NCI-H128 (cell line): ENCODE data around the gene TXLNA.
"Not testable (repeated sequence)": the region's sequence is repeated elsewhere in the genome, so short reads cannot be mapped to it uniquely, and the experiment has no call there.

ENCODE experiments used
- DNase-seq: peaks from one replicate; lab custom pipeline; 2025; ENCODE audit not compliant: unreplicated experiment; lab: John Stamatoyannopoulos, UW

Gene TXLNA

DNA sequence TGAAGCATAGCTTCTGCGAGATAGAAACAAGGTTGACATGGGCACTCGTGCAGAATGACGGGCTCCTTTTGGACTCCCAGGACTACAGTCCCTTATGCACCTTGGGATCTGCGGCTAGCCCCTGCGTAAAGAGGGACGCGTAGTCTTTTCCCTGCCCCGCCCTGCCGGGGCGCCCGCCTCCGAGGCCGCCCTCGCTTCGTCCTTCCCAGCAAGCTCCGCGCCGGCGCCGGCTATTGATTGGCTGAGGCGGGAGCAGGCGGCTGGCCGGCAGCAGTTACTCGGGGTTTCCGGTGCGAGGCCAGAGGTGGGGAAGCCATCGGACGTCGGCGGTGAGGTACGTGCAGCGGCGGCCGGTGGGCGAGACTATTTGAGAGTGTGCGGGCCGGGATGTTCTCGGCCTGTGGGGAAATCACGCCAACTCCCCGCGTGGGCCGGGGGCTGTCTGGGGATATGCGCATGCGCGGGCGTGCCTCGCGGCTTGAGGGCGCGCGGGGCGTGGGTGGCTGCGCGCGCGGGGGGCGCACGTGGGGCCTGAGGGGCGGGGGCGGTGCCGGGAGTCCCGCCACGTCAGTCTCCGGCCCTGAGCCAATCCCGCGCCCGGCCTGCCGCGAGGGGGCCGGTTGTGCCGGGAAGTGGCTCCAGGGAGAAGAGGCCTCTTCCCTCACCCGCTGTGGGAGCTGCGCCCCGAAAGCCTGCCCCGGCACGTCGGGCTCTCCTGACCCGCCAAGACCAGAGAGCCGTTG is at the start of gene TXLNA:
Gene TXLNA, plus strand, starts transcription at position 233 of the 743 bp plus-strand sequence. CDS start 671 bp downstream, outside the sequence.
- peak; percentile 91 for DNase-seq

DNA sequence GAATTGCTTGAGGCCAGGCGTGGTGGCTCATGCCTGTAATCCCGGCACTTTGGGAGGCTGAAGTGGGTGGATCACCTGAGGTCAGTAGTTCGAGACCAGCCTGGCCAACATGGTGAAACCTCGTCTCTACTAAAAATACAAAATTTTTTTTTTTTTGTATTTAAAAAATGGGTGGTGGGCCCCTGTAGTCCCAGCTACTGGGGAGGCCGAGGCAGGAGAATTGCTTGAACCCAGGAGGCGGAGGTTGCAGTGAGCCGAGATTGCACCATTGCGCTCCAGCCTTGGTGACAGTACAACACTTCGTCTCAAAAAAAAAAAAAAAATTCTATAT is 45.6 kb upstream of the TXLNA start:
- DNase-seq, result not testable (repeated sequence)

DNA sequence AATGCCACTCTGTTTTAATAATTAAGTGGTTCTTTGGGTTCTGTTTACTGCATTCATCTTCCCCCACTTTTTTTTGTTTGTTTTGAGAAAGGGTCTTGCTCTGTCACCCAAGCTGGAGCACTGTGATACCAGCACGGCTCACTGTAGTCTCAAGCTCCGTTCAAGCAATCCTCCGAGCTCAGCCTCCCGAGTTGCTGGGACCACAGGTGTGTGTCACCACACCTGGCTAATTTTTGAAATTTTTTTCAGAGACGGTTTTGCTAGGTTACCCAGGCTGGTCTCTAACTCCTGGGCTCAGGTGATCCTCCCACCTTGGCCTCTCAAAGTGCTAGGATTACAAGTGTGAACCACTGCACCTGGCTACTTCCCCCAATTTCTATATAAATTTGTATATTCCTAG is 42.4 kb upstream of the TXLNA start:
- DNase-seq, result no peak

DNA sequence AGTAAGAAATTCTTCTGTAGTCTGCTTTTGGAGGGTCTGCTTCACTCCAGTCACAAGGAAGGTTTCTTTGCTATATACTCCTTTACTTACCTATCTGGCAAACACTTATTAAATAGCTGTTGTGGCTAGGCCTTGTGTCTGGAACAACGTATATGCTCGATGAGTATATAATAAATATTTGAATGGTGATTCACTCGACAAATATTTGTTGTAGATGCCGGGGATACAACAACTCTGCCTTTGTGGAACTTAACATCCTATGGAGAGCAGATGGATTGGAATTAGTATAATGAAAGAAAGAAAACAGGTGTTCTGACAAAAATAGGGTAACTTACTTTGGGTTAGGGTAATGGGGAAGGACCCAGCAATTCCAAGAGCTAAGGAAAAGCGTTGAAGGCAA is 40.5 kb upstream of the TXLNA start:
- no peak for DNase-seq

DNA sequence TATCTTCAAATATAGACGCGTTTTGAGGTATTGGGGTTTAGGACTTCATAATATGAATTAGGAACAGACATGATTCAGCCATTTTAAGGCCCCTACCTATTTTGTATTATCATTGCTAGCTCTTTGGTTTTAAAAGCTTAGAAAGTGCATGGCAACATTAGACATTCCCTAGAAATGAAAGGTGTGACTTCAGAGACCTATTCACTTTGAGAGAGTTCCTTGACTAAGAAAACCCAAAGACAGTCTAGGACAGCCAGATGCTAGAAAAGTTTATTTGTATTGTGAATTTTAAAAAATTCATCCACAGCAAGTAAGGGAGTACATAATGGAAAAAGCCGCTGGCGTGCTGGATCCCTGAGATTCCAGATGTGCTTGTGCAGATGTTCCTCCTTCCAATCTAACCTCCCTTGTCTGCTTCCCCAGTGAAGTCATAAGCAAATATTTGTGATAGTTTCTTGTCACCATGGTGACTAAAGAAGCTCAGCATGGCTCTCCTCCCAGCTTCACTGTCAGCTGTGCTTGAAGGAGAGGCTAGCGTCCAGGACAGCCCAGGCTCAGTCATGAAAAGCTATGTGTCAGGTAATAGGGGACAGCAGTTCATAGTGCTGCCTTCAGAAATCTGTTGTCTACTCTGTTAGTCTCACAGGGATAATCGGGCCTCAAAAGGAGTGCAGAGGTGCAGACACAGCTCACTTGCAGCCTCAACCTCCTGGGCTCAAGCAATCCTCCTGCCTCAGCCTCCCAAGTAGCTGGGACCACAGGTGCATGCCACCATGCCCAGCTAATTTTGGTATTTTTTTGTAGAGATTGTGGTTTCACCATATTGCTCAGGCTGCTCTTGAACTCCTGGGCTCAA is 36.8 kb upstream of the TXLNA start:
- no peak for DNase-seq

DNA sequence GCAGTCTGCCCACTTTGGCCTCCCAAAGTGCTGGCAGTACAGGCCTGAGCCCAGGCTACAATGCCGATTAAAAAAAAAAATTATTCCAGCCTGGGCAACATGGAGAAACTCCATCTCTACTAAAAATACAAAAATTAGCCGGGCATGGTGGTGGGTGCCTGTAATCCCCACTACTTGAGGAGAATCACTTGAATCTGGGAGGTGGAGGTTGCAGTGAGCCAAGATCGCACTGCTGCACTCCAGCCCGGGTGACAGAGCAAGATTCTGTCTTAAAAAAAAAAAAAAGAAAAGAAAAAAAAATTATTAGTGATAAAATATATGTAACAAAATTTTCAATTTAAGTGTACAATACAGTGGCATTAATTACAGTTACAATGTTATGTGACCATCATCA is 36.2 kb upstream of the TXLNA start:
- DNase-seq, result not testable (repeated sequence)

DNA sequence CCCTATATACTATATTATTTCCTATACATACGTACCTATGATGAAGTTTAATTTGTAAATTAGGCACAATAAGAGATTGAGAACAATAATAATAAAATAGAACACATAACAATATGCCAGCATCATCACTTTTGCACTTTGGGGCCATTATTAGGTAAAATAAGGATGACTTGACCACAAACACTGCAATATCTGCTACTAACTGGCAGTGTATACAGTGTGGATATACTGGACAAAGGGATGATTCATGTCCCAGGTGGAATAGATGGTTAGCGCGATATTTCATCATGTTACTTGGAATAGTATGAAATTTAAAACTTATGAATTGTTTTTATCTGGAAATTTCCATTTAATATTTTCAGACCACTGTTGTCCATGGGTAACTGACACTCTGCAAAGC is 35.4 kb upstream of the TXLNA start:
- DNase-seq, result no peak

DNA sequence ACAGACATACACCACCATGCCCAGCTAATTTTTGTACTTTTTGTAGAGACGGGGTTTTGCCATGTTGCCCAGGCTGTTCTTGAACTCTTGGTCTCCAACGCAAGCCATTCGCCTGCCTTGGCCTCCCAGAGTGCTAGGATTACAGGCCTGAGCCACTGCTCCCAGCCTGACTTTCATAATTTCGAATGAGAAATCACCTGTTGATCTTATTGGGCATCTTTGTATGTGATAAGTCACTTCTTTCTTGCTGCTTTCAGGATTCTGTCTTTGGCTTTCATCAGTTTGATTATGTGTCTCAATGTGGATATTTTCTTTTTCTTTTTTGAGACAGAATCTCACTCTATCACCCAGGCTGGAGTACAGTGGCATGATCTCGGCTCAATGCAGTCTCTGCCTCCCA is 31.7 kb upstream of the TXLNA start:
- DNase-seq, result not testable (repeated sequence)

DNA sequence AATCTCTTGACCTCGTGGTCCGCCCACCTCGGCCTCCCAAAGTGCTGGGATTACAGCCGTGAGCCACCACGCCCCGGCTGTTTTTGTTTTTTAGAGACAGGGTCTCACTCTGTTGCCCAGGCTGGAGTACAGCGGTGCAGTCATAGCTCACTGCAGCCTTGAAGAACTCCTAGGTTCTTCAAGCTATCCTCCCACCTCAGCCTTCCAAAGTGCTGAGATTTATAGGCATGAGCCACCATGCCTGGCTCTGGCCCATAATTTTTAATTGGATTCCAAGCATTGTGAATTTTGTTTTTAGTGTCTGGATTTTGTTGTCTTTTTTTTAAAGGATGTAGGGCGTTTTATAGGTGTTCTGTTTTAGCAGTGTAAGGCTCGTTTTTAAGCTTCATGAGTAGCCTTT is 28.6 kb upstream of the TXLNA start:
- DNase-seq, result no peak

DNA sequence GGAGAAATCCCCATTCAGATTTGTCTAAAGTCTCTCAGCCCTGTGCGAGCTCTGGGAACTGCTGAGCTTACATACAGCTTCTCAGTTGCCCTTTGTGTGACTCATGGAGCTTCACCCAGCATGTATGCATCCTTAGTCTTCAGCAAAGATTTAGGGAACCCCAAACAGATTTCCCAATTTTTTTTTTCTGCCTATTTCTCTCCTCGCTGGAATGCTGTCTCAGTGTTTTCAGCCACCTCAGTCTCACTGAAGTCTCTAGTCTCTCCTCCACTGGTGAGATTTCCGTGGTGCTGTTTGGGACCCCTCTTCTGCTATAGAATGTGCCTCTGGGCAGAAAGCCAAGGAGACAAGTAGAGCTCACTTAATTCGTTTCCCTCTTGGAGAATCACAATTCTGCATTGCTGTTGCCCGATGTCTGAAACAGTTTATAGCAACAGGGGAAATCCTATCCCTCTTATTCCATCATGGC is 28.1 kb upstream of the TXLNA start:
- DNase-seq, result peak; percentile 42

DNA sequence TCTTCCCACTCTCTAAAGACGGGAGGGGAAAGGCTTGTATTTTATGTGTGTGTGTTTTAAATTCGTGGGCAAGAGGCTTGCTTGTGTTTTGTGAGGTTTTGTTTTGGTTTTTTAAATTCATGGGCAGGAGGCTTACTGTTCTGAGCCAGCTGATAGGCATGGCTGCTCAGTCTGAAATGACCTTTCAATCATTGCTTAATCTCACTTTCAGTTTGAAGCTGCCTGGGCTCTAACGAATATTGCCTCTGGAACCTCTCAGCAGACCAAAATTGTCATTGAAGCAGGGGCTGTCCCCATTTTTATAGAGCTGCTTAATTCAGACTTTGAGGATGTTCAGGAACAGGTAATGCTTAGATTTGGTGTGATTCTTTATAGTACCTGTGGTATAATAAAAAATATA is 20.3 kb upstream of the TXLNA start:
- no peak for DNase-seq

DNA sequence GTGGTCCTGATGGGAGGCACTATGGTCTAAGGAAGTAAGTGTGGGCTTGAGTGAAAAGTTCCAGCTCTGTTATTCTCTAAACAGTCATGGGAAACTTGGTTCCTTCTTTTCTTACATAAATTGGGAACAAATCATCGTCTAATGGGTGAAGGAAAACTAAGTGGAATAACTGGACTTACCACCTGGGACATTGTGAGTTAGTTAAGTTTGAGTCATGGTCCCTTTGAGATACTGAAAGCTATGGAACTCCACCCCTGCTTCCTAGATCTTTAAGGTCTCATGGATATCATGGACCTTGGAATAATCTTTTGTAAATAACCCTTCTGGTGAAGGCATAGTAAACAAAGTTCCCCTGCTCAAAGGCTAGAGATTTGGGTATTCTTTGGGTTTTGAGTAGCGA is 16.1 kb upstream of the TXLNA start:
- DNase-seq, result no peak

DNA sequence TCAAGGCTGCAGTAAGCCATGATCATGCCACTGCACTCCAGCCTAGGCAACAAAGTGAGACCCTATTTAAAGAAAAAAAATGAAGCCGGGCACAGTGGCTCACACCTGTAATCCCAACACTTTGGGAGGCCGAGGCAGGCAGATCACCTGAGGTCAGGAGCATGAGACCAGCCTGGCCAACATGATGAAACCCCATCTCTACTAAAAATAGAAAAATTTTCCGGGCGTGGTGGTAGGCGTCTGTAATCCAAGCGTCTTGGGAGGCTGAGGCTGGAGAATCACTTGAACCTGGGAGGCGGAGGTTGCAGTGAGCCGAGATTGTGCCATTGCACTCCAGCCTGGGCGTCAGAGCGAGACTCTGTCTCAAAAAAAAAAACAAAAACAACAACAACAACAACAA is 13.8 kb upstream of the TXLNA start:
- DNase-seq, result not testable (repeated sequence)

DNA sequence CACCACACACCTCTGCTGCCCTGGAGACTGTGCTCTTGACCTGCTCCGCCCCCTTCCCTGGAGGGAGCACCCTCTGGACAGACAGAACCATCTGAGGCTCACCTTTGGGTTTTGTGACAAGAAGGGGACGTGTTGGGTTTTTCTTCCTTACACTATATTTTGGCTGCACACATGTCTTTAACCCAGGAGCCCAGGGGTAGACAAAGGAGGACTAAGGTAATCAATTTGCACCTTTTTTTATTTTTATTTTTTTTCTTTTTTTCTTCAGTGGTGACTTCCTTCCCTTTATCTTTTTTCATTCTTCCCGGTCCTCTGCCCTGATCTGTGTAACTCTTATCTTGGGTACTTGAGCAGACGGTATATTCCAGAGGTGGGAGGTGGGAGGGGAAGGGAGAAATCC is 8.5 kb upstream of the TXLNA start:
- no peak for DNase-seq

DNA sequence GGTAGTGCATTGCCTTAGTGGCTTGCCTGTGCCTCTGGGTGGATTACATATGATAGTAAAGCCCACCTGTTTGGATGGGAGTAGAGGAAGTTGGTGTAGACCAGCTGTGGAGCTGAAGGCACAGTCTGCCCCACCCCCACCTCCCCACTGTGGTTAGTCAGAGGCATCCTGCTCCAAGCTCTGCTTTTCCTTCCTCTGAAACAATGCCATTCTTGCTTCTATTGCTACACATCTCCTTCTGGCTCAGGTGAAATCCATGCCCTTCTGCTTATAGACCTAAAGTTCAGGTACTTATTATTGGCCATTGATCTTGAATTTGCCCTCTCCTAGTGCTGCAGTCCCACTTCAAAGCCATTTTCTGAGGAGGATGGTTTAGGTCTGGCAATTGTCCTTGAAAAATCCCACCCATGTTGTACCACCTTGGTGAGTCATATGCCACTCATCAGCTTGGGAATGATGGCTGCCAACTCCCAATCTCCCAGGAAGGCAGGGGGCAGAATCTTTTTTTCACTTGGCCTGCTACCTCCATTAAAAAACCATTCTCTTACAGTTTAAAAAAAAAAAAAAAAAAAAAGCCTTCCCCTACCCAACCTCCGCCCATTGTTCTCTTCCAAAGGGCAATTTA is 6.7 kb upstream of the TXLNA start:
- no peak for DNase-seq

DNA sequence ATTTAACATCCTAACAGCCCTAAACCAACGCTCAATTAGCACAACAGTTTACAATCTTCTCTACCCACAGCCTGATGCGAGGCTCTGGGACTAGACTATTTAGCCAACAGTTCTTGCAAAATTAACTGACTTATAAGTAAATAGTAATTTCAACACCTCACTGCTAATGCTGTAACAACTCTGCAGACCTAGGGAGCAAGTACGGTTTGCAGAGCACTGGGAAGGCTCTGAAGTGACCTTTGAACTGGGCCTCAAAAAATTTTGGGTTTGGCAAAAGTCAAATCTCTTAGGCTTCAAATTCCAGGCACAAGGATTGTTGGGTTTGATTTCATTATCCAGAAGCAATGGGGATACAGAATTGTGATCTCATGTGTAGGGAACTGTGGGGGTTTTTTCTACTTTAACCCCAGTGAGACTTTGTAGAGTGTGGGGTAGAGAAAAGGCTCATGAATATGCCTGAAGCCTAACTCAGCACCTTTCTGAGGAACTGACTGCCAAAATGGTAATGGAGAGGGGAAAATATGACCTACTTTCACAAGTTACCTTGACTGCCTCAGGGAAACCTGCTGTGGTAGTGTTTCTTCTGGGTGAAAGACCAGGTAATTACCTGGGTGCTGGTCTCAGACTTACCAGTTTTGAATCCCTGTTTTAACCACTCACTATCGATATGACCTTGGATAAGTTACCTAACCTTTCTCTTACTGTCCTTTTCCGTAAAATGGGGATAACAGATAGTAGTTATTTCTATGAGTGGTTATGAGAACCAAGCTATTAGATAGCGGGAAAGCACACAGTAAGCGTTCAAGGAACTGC is 889 bp upstream of the TXLNA start:
- DNase-seq, result no peak

DNA sequence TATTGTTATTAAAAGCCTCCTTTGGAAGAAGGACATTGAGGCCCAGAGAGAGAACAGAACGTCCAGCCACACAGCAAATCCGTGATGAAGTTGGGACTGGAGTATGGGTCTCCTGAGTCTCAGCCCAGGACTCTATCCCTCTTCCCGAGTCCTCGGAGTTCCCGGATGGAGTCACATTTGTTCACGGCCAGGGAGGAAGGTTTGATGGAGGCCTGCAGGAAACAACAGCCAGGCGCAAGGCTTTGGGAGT is 357 bp upstream of the TXLNA start:
- DNase-seq, result no peak

DNA sequence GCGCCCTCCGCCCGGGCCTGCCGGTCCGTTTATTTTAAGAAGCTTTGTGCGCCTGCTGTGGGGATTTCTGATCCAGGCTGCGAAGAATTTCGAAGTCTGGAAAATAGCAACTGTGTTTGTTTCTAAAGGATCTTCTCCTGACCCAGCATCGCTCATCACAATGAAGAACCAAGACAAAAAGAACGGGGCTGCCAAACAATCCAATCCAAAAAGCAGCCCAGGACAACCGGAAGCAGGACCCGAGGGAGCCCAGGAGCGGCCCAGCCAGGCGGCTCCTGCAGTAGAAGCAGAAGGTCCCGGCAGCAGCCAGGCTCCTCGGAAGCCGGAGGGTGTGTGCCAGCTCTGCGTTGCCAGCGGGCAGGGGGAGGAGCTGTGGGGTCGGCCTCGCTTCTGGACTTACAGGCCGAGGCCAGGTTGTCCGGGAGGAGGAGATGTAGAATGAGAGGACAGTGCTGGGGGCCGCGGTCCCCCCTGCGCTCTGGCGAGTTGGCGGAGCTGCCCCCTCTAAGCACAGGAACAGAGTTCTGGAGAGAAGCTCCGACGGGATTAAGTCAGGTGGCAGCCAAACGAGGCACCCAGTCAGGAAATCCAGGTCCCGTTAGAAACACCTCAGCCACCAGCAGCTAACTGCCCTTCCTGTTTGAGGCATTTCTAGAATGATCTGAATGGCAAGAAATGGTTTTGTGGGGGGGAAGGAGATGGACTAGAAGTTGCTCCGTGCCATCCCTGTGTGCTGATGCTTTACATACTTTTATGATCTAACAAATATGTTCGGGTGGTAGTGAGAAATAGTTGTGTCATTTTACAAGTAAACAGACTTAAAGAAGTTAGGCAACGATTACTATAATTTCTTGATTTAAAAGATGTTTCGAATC is 948 bp downstream of the TXLNA start:
- DNase-seq, result no peak

DNA sequence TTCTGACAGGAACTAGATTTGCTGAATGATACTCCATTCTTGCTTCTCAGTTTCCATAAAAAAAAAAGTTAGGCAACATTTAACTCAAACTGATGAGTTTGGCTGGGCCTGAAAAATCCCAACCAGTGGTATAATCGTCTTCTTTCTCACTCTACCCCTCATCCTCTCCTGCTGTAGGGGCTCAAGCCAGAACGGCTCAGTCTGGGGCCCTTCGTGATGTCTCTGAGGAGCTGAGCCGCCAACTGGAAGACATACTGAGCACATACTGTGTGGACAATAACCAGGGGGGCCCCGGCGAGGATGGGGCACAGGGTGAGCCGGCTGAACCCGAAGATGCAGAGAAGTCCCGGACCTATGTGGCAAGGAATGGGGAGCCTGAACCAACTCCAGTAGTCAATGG is 1.6 kb downstream of the TXLNA start:
- no peak for DNase-seq

DNA sequence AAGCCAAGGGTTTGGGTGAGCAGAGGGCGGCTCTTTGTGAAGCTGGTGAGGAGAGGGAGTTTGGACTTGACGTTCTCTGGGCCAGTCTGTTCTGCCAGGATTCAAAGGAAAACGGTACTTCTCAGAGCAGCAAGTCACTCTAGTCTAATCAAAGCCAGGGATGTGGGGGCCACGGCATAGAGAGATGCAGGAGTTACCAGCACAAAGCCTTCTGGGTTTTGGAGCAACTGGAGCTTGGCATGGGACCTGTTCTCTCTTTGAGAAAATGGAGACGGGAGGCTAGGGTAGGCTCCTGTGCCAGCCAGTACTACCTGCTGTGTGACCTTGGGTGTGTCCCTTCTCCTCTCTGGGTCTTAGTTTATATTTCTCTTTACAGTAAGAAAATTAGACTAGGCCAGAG is 2.1 kb downstream of the TXLNA start:
- DNase-seq, result no peak
